Measurements from ENCODE around the gene DPP6.

GRCh38 chr7:154651501-154651900 is 599.3 kb downstream of the DPP6 start:
- TF ChIP-seq CTCF (conservative IDR thresholded peaks at IDR 0.05; ENCODE audit: low read length), result no peak
- TF ChIP-seq EZH2phosphoT487 (IDR thresholded peaks at IDR 0.05; ENCODE audit: borderline replicate concordance), result no peak

All from Loucy (cell line).